K562 (cell line): ENCODE measurements around the gene FAM124B. TPM values are rescaled to one million over a fixed set of nuclear protein-coding genes. Genes with fewer than 3 reads are reported as not detected.

Experiments
- FOXJ3 ChIP-seq: sonication (generic); formaldehyde crosslinking; IDR thresholded peaks from 2 replicates; pipeline ENCODE4 v1.4.0; 2020; ENCODE audit warnings: mild to moderate bottlenecking, missing genetic modification reagents
- KLF6 ChIP-seq: fragments of 250-450 bp; sonication (Bioruptor Pico); IDR thresholded peaks from 2 replicates; pipeline ENCODE4 v1.4.0; 2020; ENCODE audit warnings: mild to moderate bottlenecking, moderate library complexity, borderline replicate concordance
- POLR2B ChIP-seq: fragments of 450-650 bp; IDR thresholded peaks from 2 replicates; pipeline ENCODE4 v1.6.1; 2018; ENCODE audit warnings: low read depth; ENCODE audit not compliant: partially characterized antibody
- polyA plus RNA-seq, 8 experiments: library from polyadenylated mRNA; depleted of rRNA in 4 of 8; stranded (reverse) in 5 of 8; unstranded in 3 of 8; fragments of >200 nt; fragmentation: Nextera tagmentation in 2 of 8; fragmentation: Illumina TruSeq in 1 of 8; extraction: Ambion mirVana in 2 of 8; extraction: Trizol in 1 of 8; gene quantifications; 2 replicates each; pipeline versions ENCODE4 v1.2.1 to v1.2.3, GENCODE V29; 2011 to 2014; ENCODE audit warnings: inconsistent platforms in 1 of 8, missing spikeins in 1 of 8
- total RNA-seq, 7 experiments: library from RNA; depleted of rRNA in 6 of 7; stranded (reverse); fragments of >200 nt in 6 of 7; fragmentation: Illumina TruSeq in 2 of 7; extraction: Trizol in 2 of 7; gene quantifications; 2 replicates each; pipeline versions ENCODE4 v1.2.1 to v1.2.3, GENCODE V29; 2011 to 2021; ENCODE audit warnings: low replicate concordance in 1 of 7
- TF ChIP-seq, protein P1 (sequence below), 2 experiments: fragments of 450-650 bp; IDR thresholded peaks; 2 replicates each; pipeline ENCODE4 v1.6.1; 2018; ENCODE audit warnings: mild to moderate bottlenecking in 2 of 2, low read depth in 1 of 2; ENCODE audit not compliant: partially characterized antibody in 2 of 2
- TF ChIP-seq, protein P2 (sequence below): fragments of 450-650 bp; IDR thresholded peaks from 2 replicates; pipeline ENCODE4 v1.6.1; 2016; ENCODE audit warnings: borderline replicate concordance

The FAM124B gene
- total and polyA plus RNA-seq, 9 of the 15 experiments (the other 6 are each of a cell fraction or from before 2014, with no cell fraction given), result 6.2 to 21.4 (median 9.3) TPM

DNA sequence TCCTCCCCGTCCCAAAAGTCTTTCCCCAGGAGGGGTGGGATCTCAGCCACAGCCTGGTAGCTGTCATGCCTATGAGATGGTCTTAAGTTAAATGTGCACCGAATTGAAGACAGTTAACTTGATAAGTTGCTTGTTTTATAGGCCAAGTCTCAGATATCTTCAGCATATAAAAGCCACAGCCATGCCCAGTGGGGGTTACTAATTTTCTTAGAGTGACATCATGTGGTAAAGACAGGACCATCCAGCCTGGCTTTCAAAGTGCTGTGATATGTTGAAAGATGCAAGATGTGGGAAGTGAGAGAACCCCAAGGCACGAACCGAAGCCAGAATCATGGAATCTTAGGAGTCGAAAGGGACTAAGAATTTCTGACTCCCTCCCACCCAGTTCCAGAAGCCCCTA is 42.1 kb upstream of the FAM124B start (continued):
- TF ChIP-seq, protein P1, sequence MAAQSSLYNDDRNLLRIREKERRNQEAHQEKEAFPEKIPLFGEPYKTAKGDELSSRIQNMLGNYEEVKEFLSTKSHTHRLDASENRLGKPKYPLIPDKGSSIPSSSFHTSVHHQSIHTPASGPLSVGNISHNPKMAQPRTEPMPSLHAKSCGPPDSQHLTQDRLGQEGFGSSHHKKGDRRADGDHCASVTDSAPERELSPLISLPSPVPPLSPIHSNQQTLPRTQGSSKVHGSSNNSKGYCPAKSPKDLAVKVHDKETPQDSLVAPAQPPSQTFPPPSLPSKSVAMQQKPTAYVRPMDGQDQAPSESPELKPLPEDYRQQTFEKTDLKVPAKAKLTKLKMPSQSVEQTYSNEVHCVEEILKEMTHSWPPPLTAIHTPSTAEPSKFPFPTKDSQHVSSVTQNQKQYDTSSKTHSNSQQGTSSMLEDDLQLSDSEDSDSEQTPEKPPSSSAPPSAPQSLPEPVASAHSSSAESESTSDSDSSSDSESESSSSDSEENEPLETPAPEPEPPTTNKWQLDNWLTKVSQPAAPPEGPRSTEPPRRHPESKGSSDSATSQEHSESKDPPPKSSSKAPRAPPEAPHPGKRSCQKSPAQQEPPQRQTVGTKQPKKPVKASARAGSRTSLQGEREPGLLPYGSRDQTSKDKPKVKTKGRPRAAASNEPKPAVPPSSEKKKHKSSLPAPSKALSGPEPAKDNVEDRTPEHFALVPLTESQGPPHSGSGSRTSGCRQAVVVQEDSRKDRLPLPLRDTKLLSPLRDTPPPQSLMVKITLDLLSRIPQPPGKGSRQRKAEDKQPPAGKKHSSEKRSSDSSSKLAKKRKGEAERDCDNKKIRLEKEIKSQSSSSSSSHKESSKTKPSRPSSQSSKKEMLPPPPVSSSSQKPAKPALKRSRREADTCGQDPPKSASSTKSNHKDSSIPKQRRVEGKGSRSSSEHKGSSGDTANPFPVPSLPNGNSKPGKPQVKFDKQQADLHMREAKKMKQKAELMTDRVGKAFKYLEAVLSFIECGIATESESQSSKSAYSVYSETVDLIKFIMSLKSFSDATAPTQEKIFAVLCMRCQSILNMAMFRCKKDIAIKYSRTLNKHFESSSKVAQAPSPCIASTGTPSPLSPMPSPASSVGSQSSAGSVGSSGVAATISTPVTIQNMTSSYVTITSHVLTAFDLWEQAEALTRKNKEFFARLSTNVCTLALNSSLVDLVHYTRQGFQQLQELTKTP (IDR thresholded peaks at IDR 0.05; ENCODE audit: low read depth in 1 of 2, partially characterized antibody in 2 of 2), result no peak
- TF ChIP-seq, protein P2, sequence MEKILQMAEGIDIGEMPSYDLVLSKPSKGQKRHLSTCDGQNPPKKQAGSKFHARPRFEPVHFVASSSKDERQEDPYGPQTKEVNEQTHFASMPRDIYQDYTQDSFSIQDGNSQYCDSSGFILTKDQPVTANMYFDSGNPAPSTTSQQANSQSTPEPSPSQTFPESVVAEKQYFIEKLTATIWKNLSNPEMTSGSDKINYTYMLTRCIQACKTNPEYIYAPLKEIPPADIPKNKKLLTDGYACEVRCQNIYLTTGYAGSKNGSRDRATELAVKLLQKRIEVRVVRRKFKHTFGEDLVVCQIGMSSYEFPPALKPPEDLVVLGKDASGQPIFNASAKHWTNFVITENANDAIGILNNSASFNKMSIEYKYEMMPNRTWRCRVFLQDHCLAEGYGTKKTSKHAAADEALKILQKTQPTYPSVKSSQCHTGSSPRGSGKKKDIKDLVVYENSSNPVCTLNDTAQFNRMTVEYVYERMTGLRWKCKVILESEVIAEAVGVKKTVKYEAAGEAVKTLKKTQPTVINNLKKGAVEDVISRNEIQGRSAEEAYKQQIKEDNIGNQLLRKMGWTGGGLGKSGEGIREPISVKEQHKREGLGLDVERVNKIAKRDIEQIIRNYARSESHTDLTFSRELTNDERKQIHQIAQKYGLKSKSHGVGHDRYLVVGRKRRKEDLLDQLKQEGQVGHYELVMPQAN, result no peak
- no peak for TF ChIP-seq POLR2B
- TF ChIP-seq FOXJ3 (CRISPR knock-in tag), result no peak
- no peak for TF ChIP-seq KLF6 (CRISPR knock-in tag)
- TF ChIP-seq, all 486 proteins: peak for 0
